GM19468 (cell line): ENCODE results near the gene MMRN1.

ENCODE experiments used
- ATAC-seq: cut with Tn5 transposase; IDR thresholded peaks from one replicate; pipeline ENCODE4 v1.9.1; 2021; ENCODE audit warnings: mild to moderate bottlenecking, moderate library complexity, moderate number of reproducible peaks; ENCODE audit not compliant: unreplicated experiment; ENCODE audit errors: extremely low read depth

The MMRN1 gene

GRCh38 chr4:89894649-89895550, at the start of gene MMRN1:
MMRN1 (plus strand) TSS chr4:89894854; CDS start chr4:89894972, 118 bp downstream.
- ATAC-seq = peak; percentile 79

- ATAC-seq = no peak
Measured at GRCh38 chr4:89847571-89848325, 46.9 kb upstream of the MMRN1 start.

GRCh38 chr4:89855236-89855635, 39.4 kb upstream of the MMRN1 start:
- no peak for ATAC-seq

- no peak for ATAC-seq
Measured at GRCh38 chr4:89860971-89861370, 33.7 kb upstream of the MMRN1 start.

- no peak for ATAC-seq
Measured at GRCh38 chr4:89863533-89863932, 31.1 kb upstream of the MMRN1 start.

DNA sequence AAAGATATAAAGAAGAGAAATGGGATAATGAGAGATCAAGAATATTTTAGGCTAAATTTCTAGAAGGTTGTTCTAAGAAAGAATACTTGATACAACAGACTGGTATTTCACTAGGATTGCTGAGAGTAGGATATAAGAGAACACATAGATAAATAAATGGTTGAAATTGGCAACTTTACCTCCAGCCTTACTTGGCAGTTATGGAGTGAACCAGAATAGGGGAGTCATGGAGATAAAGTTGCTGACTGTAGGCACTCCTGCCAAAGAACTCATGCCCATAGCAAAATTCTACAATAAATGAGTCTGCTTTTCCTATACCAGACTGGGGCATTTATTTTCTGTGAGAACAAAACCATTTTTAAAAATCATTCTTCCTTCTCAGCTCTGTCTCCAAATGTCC, 26.4 kb upstream of the MMRN1 start:
- no peak for ATAC-seq

DNA sequence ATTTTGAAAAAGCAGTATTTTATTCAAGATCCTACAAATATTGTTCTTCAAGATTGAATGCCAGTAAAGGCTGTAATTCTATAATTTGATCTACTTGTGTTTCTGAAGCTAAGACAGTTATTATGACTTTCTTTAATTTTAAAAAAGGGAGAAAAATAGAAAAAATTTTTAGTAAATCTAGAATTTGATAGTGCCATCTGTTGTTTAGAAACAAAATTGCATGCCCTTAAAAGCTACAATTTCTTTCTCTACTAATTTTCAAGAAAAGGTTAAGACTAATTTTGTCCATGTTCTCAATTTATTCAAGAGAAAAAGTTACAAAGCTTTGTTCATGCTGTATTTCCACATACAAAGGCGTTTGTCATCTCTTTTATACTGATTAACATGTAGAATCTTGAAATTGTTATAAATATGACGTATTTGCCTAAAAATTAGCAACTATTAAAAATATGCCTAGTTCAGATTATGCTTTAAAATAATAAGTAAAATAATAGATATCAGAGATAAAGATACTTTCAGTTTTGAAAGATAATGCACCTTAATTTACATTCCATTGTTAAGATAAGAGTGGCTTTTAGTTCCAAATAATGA, 25.6 kb upstream of the MMRN1 start:
- no peak for ATAC-seq

GRCh38 chr4:89871211-89871610, 23.4 kb upstream of the MMRN1 start:
- ATAC-seq = no peak

- ATAC-seq = no peak
Measured at GRCh38 chr4:89876548-89876947, 18.1 kb upstream of the MMRN1 start.

DNA sequence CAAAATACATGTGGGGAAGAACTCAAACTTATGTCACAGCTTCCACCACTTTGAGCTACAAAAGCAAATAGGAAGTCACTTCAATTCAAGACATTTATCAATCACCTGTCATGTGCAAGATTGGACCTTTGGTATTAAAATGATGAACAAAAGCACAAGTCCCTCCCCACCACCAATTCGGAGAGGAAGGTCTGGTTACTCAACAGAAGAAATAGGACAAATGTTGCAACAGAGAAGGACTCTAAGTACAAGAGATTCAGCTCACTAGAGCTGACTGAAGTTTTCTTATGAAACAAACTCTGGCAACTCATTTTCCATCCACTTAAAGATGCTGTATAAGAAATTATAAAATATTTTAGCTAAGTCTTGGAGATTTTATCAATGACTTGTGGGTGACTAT, 16.0 kb upstream of the MMRN1 start:
- ATAC-seq = no peak

DNA sequence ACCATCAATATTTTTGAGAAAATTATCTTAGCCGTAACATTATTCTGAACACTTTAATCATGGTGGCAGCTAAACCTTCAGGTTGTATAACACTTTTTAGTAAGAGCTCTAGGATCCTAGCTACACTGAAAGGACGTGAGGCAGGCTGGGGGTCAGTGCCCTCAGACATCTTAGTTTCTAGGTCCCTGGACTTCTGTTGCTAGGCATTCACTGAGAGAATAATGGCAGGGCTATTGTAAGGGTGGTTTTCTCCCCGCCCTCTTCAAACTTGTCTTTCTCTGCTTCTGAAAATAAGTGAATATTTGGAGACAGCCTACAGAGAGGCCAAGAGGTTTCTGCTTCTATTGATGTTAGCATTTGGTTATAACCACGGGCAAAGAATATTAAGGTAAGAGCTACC, 15.4 kb upstream of the MMRN1 start:
- no peak for ATAC-seq

DNA sequence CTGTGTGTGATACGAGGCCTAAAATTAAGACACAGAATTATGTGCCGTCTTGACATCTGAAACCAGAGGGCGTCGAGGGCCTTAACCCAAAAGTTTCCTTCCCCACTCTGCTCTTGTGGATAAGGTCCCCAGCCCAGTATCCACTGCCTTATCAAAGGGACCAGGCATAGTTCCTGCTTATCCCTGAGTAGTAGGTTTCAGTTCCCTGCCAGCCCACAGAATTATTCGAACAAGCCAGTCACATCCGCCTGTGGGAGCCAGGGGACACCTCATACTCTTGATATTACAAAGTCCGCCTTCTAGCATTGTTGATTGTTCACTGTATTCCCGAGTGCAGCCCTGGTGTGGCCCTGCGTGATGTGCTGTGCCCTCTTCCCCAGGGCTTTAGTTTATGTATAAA, 5.4 kb upstream of the MMRN1 start:
- no peak for ATAC-seq

GRCh38 chr4:89897867-89898266, 3.2 kb downstream of the MMRN1 start:
- ATAC-seq = no peak

- ATAC-seq = peak; percentile 18
Measured at GRCh38 chr4:89898304-89898716, 3.7 kb downstream of the MMRN1 start.

GRCh38 chr4:89899152-89899551, 4.5 kb downstream of the MMRN1 start:
- ATAC-seq = no peak

DNA sequence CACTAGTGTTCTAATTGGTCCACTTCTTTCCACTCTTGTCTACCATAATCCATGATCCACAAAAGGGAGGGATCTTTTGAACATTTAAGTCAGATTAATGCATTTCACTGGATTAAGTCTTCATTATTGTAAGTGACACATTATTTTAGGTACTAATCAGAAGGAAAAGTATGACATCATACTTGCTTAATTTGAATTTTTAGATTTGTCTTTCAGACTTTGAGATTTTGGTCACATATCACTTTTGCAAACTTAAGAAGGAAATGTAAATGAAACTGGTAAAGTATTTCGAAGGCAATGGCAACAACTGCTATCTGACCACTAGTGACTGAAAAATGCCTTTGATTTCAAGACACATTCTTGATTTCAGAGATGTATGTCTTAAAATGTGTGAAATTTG, 5.2 kb downstream of the MMRN1 start:
- no peak for ATAC-seq

DNA sequence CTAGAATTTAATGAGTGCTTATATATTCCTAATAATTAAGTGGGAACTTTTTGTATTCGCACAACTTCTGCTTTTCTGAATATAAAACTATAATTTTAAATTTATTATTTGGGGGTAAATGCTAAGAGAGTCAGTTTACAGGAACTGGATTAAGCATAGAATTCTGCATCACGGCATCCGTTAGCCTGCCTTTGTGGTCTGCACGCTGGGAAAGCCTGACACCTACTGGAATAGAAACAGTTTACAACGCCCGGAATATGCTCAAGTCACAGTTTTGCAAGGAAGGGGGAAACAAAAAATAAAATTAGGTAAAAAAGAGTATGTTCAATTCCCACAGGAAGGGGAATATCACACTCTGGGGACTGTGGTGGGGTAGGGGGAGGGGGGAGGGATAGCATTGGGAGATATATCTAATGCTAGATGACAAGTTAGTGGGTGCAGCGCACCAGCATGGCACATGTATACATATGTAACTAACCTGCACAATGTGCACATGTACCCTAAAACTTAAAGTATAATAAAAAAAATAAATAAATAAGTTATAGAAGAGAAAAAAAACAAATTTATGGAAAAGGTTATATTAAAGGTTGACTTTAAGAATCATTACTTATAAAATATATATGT, 7.3 kb downstream of the MMRN1 start:
- peak; percentile 40 for ATAC-seq

DNA sequence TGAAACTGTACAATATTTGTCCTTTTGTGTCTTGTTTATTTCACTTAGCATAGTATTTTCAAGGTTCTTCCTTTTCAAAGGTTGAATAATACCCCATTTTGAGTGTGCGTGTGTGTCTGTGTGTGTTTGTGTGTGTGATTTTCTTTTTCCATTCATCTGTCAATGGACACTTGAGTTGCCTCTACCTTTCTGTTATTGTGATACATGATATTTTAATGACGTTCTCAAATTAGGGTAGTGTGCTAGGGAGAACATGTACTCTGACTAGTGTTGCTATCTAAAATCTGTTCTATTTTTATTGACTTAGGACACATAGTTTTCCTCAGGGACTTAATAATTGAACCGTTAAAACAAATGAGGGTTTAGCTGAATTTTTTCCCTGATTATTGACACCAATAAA, 9.9 kb downstream of the MMRN1 start:
- ATAC-seq = no peak

DNA sequence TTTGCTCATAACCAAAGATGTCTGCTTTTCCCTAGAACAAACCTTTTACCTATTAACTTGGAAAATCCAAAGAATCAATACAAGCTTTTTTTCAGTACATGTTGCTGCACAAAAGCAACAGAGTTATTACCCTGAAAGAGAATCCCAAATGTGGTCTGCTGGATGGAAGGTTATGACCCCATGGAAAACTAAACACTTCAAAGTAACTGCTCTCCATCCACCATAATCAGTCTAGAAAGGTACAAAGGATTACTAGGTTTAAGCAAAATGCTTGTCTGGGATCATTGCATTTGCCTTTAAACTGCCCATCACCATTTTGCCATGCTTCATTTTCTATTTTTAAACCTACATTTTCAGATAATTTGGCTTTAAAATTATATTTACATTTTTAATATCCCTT, 11.7 kb downstream of the MMRN1 start:
- ATAC-seq = no peak

GRCh38 chr4:89906777-89907521, 12.3 kb downstream of the MMRN1 start:
- ATAC-seq = no peak
